ENCODE results near the gene SLC28A2.

- TF ChIP-seq, protein P1, sequence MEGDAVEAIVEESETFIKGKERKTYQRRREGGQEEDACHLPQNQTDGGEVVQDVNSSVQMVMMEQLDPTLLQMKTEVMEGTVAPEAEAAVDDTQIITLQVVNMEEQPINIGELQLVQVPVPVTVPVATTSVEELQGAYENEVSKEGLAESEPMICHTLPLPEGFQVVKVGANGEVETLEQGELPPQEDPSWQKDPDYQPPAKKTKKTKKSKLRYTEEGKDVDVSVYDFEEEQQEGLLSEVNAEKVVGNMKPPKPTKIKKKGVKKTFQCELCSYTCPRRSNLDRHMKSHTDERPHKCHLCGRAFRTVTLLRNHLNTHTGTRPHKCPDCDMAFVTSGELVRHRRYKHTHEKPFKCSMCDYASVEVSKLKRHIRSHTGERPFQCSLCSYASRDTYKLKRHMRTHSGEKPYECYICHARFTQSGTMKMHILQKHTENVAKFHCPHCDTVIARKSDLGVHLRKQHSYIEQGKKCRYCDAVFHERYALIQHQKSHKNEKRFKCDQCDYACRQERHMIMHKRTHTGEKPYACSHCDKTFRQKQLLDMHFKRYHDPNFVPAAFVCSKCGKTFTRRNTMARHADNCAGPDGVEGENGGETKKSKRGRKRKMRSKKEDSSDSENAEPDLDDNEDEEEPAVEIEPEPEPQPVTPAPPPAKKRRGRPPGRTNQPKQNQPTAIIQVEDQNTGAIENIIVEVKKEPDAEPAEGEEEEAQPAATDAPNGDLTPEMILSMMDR (conservative IDR thresholded peaks at IDR 0.05; ENCODE audit: low read length): no peak
- TF ChIP-seq EZH2phosphoT487 (IDR thresholded peaks at IDR 0.05; ENCODE audit: borderline replicate concordance, low read depth, low read length): no peak
Observed at GRCh38 chr15:45265506-45265905, 13.5 kb downstream of the SLC28A2 start.
